Ovary (tissue), 9 donors: ENCODE data around the gene ARG2. TPM values are rescaled to one million over a fixed set of nuclear protein-coding genes. Genes with fewer than 3 reads are reported as not detected.
"Not testable (repeated sequence)": the region's sequence is repeated elsewhere in the genome, so short reads cannot be mapped to it uniquely, and the experiment has no call there.

ENCODE experiments used
- DNase-seq, 5 donors: peaks; one replicate each; pipeline ENCODE4 v3.0.0-alpha.2; 2019 to 2020
- H3K27ac ChIP-seq, 2 donors: fragments of 200-600 bp; one replicate each; pipeline versions ENCODE4 v1.5.1 to v1.8.0; 2019 to 2022
- H3K27me3 ChIP-seq: fragments of 200-600 bp; one replicate; pipeline ENCODE4 v1.8.0; 2022
- H3K36me3 ChIP-seq: fragments of 200-600 bp; sonication (generic); one replicate; pipeline ENCODE4 v1.5.1; 2019
- H3K4me1 ChIP-seq: one replicate; pipeline ENCODE4 v1.8.1; 2013; ENCODE audit warnings: mild to moderate bottlenecking, moderate library complexity; ENCODE audit not compliant: insufficient read depth
- H3K4me3 ChIP-seq: fragments of 200-600 bp; sonication (generic); one replicate; pipeline ENCODE4 v1.5.1; 2017
- H3K9me3 ChIP-seq, 2 donors: fragments of 200-600 bp in 1 of 2; sonication (generic) in 1 of 2; one replicate each; pipeline versions ENCODE4 v1.5.1 to v1.8.1; 2013 to 2019; ENCODE audit warnings: mild to moderate bottlenecking in 1 of 2, moderate library complexity in 1 of 2
- EP300 ChIP-seq: sonication (generic); formaldehyde crosslinking; IDR thresholded peaks from one replicate; pipeline ENCODE4 v1.6.1; 2017; ENCODE audit warnings: antibody characterized with exemption
- POLR2A ChIP-seq: fragments of 450-650 bp; IDR thresholded peaks from one replicate; pipeline ENCODE4 v1.6.1; 2017; ENCODE audit warnings: antibody characterized with exemption, mild to moderate bottlenecking, moderate library complexity
- WGBS, 3 donors: extraction: QIAGEN DNeasy Blood & Tissue Kit in 1 of 3; methylation state at CpG; one replicate each; pipeline versions ENCODE4 v1.1.5 to v1.1.7; 2013 to 2017; 5-methylcytosine and 5-hydroxymethylcytosine counted together
- intact Hi-C, 4 donors: fragments of 100-400 bp; cut with DNase I; formaldehyde crosslinking; loops; one replicate each; pipeline versions ENCODE4 v1.11.0 to v1.15.1; 2022 to 2023
- polyA plus RNA-seq, 2 donors: library from polyadenylated mRNA; stranded (reverse); fragments of 200-250 nt in 1 of 2; fragments of 350-450 nt in 1 of 2; fragmentation: Illumina TruSeq in 1 of 2; extraction: RNeasy Lipid Tissue Mini Kit (QIAGEN cat#74804) in 1 of 2; gene quantifications; one replicate each; pipeline ENCODE4 v1.2.3, GENCODE V29; 2013 to 2014
- total RNA-seq, 7 donors: library from RNA; depleted of rRNA in 2 of 7; stranded (reverse); fragments of >200 nt in 2 of 7; fragmentation: NEBNext Ultra II Directional in 3 of 7; extraction: Animal tissue kit (Norgen Biotek cat#: 25700) in 3 of 7; gene quantifications; one replicate each; pipeline versions ENCODE4 v1.1.0 to v1.2.4, GENCODE V29; 2016 to 2023
- TF ChIP-seq, protein P1 (sequence below), 3 donors: fragments of 450-650 bp in 2 of 3; fragments of 200-600 bp in 1 of 3; IDR thresholded peaks; one replicate each; pipeline versions ENCODE4 v1.5.1 to v1.8.0; 2016 to 2022; ENCODE audit warnings: antibody characterized with exemption in 3 of 3, mild to moderate bottlenecking in 1 of 3
- donor health status: DM: no; HTN: no; CAD: no; lungs with moderate emphysema.
- donor health status: DM: no; HTN: no; CAD: no.
- donor health status: Bipolar disorder and iron deficiency.
- donor health status: DM: yes; HTN: yes; CAD: no.
- donor health status: DM: no; HTN: no; CAD: no.
- donor health status: DM: yes; HTN: yes; CAD: no.

Gene ARG2
- total and polyA plus RNA-seq, 9 donors, result 1.4 to 33.7 (median 4.4) TPM

DNA sequence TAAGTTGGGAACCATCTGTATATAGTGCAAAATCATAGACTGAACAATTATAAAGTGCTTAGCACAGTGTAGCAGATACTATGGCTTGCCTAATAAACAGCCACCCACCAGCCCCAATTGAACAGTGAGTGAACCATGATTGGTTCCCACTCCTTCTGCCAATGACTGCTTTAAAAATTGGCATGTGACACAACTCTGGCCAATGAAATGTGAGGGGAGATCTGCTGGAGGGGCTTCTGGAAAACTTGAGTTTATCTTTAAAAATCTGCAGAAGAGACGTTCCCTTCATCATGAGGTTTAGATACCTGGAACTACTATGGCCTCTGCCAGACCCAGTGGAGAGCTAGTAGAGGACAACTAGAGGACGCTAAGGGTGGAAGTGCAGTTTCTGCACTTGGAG, 24.3 kb upstream of the ARG2 start:
- Histone ChIP-seq H3K27ac (no peak overlapping the region), H3K4me3 (no peak overlapping the region), H3K9me3 (no peaks in the 10 kb centered on the region), H3K27me3 (no peaks in the 10 kb centered on the region), H3K4me1 (peaks cover 1% of the 10 kb centered on the region), H3K36me3 (no peaks in the 10 kb centered on the region)
- TF ChIP-seq, protein P1, sequence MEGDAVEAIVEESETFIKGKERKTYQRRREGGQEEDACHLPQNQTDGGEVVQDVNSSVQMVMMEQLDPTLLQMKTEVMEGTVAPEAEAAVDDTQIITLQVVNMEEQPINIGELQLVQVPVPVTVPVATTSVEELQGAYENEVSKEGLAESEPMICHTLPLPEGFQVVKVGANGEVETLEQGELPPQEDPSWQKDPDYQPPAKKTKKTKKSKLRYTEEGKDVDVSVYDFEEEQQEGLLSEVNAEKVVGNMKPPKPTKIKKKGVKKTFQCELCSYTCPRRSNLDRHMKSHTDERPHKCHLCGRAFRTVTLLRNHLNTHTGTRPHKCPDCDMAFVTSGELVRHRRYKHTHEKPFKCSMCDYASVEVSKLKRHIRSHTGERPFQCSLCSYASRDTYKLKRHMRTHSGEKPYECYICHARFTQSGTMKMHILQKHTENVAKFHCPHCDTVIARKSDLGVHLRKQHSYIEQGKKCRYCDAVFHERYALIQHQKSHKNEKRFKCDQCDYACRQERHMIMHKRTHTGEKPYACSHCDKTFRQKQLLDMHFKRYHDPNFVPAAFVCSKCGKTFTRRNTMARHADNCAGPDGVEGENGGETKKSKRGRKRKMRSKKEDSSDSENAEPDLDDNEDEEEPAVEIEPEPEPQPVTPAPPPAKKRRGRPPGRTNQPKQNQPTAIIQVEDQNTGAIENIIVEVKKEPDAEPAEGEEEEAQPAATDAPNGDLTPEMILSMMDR (IDR thresholded peaks at IDR 0.05), result no peak
- no peak for TF ChIP-seq EP300
- no peak for TF ChIP-seq POLR2A
- 91 to 97% (median 91%) methylated on average over 2 of the region's 2 CpGs for WGBS, 3 donors
- DNase-seq, result no peak
- intact Hi-C loops, result no loop called here

DNA sequence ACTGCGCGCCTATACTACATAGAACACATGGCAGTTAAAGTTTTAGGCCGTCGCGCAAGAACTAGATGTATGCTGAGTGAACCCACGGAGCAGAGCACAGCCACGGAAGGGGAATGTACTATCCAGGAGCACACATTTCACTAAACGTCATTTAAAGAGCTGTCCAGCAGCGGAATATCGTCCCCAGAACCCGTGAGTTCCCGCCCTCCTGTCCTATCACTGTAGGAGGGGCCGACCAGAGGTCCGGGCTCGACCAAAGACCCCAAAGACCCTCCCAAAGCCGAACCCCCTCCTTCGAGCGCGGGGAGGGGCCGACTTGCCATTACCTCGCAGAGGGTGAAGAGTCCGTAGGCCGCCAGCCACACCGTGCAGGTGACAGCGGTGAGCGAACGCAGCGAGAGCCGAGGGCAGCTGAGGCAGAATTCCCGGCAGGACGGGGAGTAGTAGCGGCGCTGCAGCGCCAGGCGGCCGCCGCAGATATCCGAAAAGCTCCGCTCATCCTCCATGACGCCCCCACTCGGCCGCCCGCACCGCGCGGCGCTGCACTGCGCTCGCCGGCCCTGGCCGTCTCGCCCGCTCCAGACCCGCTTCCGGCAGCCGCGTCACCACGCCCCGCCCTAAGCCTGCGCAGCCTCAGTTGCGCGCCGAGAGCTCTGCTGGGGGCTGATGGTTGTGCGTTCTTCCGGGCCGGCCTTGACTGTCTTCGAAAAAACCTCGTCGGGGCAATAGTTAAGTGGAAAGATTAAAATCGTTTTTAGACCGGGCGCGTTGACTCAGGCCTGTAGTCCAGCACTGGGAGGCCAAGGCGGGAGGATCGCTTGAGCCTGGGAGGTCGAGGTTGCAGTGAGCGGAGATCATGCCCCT, 19.8 kb upstream of the ARG2 start, which contains the start of gene PIGH:
Gene PIGH (minus strand): TSS at position 571 of the 864 bp plus-strand sequence. CDS start 65 bp downstream, at position 506.
- peak; percentile 89 to 96 (median 93) for DNase-seq
- Histone ChIP-seq H3K4me1 (peaks cover 3% of the 10 kb centered on the region), H3K9me3 (no peaks in the 10 kb centered on the region), H3K36me3 (no peaks in the 10 kb centered on the region), H3K27me3 (no peaks in the 10 kb centered on the region), H3K4me3 (peak within 1 kb of the TSS; percentile 88), H3K27ac (peak within 1 kb of the TSS; percentile 91)
- TF ChIP-seq POLR2A (peak; percentile 93), EP300 (no peak)
- TF ChIP-seq, protein P1 (IDR thresholded peaks at IDR 0.05), result peak; percentile 62 to 82 (median 77)
- intact Hi-C loops, result loop anchor here in 1 of 4 donors (5.0 kb wide), 1 partner anchor 72 kb away; the partner anchor contains the start of gene VTI1B
- WGBS, 3 donors, result 2 to 3% (median 3%) methylated on average over 64 to 77 of the region's 77 CpGs

DNA sequence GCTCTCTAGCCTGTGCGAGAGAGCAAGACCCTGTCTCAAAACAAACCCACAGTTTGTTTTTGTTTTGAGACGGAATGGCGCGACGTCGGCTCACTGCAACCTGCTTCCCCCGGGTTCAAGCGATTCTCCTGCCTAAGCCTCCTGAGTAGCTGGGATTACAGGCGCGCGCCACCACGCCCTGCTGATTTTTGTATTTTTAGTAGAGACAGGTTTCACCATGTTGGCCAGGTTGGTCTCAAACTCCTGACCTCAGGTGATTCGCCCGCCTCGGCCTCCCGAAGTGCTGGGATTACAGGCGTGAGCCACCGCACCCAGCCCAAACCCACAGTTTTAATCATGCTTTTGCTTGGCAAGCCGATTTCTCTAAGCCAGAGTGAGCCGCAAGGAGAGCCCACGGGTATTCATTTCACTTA, 19.2 kb upstream of the ARG2 start:
- not testable (repeated sequence) for H3K36me3 ChIP-seq, DNase-seq, H3K9me3 ChIP-seq, H3K4me1 ChIP-seq, H3K27me3 ChIP-seq
- WGBS, 3 donors, result 77 to 87% (median 84%) methylated on average over 21 of the region's 21 CpGs
- peak overlapping the region; percentile 69 to 91 for H3K27ac ChIP-seq
- intact Hi-C loops, result loop anchor here in 1 of 4 donors (5.0 kb wide), 1 partner anchor 72 kb away; the partner anchor contains the start of gene VTI1B
- H3K4me3 ChIP-seq, result peak overlapping the region; percentile 88

DNA sequence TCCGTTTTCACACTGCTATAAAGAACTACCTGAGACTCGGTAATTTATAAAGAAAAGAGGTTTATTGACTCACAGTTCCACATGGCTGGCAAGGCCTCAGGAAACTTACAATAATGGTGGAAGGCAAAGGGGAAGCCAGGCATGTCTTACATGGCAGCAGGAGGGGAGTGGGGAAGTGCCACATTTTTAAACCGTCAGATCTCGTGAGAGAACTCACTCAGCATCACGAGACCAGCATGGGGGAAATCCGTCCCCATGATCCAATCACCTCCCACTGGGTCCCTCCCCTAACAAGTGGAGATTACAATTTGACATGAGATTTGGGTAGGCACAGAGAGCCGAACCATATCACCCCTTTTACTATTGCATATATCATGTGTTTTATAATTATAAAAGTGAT, 17.6 kb upstream of the ARG2 start:
- TF ChIP-seq POLR2A, result no peak
- Histone ChIP-seq H3K9me3 (no peaks in the 10 kb centered on the region), H3K36me3 (no peaks in the 10 kb centered on the region), H3K27ac (no peak overlapping the region), H3K4me3 (no peak overlapping the region), H3K27me3 (no peaks in the 10 kb centered on the region), H3K4me1 (peaks cover 3% of the 10 kb centered on the region)
- DNase-seq, result no peak
- 59 to 68% (median 64%) methylated on average over 7 of the region's 7 CpGs for WGBS, 3 donors
- intact Hi-C loops, result loop anchor here in 1 of 4 donors (5.0 kb wide), 1 partner anchor 70 kb away; the partner anchor contains the start of gene VTI1B

DNA sequence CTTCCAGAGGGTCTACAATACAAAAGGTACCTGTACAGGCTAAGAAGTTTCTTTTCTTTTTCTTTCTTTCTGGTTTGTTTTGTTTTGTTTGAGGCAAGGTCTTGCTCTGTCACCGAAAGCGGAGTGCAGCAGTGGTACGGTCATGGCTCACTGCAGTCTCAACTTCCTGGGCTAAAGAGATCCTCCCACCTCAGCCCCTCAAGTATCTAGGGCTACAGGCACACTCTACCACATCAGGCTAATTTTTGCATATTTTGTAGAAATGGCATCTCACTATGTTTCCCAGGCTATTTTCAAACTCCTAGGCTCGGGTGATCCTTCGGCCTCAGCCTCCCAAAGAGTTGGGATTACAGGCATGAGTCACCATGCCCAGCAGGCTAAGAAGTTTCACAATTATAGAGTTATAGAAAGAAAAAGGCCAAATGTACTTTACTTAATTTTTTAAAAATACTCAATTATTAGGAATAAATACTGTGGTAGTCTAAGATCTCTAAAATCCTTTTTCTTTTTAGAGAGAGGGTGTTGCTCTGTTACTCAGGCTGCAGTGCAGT, 16.6 kb upstream of the ARG2 start:
- Histone ChIP-seq H3K27ac (no peak overlapping the region), H3K4me3 (no peak overlapping the region), H3K4me1 (peaks cover 3% of the 10 kb centered on the region), H3K27me3 (no peaks in the 10 kb centered on the region), H3K36me3 (no peaks in the 10 kb centered on the region), H3K9me3 (no peaks in the 10 kb centered on the region)
- no peak for DNase-seq
- WGBS, 3 donors, result 46 to 49% (median 48%) methylated on average over 5 of the region's 5 CpGs
- TF ChIP-seq POLR2A (no peak), EP300 (no peak)
- TF ChIP-seq, protein P1 (IDR thresholded peaks at IDR 0.05), result no peak
- intact Hi-C loops, result loop anchor here in 1 of 4 donors (5.0 kb wide), 1 partner anchor 69 kb away; the partner anchor contains the start of gene VTI1B
